Measurements from ENCODE around the gene ADAMTS9. TPM values are rescaled to one million over a fixed set of nuclear protein-coding genes. Genes with fewer than 3 reads are reported as not detected.

ADAMTS9 gene
- total and polyA plus RNA-seq, 2 experiments from 2014 or later = 60.5 to 168 TPM

DNA sequence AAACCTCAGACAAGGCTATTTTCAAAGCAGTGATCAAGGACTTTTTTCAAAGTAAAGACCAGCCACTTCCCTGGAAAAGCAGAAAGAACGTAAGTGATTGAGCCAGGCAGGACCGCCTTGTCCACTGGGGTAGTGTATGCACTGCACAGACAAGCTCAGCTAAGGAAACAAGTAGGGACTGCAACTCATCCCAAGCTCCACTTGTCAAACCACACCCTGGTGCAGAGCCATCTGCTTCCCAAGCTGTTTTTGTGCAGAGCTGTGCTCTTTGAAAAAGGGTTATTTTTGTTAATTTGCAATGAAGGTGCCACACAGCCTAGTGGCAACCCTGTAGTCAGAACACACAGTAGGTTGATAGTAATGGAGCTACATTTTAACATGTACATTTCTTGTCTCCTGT, 193.3 kb downstream of the ADAMTS9 start:
- H3K9me3 ChIP-seq (ENCODE audit: low read depth) = no peaks in the 10 kb centered on the region
- TF ChIP-seq, protein P1, sequence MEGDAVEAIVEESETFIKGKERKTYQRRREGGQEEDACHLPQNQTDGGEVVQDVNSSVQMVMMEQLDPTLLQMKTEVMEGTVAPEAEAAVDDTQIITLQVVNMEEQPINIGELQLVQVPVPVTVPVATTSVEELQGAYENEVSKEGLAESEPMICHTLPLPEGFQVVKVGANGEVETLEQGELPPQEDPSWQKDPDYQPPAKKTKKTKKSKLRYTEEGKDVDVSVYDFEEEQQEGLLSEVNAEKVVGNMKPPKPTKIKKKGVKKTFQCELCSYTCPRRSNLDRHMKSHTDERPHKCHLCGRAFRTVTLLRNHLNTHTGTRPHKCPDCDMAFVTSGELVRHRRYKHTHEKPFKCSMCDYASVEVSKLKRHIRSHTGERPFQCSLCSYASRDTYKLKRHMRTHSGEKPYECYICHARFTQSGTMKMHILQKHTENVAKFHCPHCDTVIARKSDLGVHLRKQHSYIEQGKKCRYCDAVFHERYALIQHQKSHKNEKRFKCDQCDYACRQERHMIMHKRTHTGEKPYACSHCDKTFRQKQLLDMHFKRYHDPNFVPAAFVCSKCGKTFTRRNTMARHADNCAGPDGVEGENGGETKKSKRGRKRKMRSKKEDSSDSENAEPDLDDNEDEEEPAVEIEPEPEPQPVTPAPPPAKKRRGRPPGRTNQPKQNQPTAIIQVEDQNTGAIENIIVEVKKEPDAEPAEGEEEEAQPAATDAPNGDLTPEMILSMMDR (IDR thresholded peaks at IDR 0.05; ENCODE audit: low read depth, low read length) = no peak
- H3K4me3 ChIP-seq = no peak overlapping the region
- no peak overlapping the region for H3K27ac ChIP-seq
- H3K27me3 ChIP-seq = no peaks in the 10 kb centered on the region
- H3K4me1 ChIP-seq (ENCODE audit: low read depth) = peaks cover 22% of the 10 kb centered on the region
- no peak for DNase-seq (ENCODE audit: low read depth in 1 of 2, low spot score in 1 of 2)
- no peaks in the 10 kb centered on the region for H3K36me3 ChIP-seq

DNA sequence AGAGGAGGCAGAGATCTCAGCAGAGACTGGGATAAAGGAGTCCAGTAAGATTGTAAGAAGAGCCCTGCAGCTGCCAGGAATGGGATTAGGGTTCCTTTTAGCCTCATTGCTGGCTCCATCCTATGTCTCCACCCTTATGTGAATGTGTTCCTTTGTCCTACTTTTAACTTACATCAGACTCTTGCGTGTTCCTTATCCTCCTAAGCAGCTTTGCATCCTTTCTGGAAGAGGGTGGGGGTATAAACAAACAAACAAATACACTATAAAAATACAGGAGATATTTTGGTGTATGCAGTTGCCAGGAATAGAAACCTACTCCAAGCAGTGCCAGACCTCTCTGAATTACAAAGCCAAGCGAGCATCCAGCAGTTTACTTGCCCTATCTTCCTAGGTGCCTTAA, 194.7 kb downstream of the ADAMTS9 start:
- no peak for DNase-seq (ENCODE audit: low read depth in 1 of 2, low spot score in 1 of 2)
- no peaks in the 10 kb centered on the region for H3K36me3 ChIP-seq
- no peaks in the 10 kb centered on the region for H3K9me3 ChIP-seq (ENCODE audit: low read depth)
- peaks cover 22% of the 10 kb centered on the region for H3K4me1 ChIP-seq (ENCODE audit: low read depth)
- H3K27ac ChIP-seq = no peak overlapping the region
- H3K4me3 ChIP-seq = no peak overlapping the region
- TF ChIP-seq, protein P1 (IDR thresholded peaks at IDR 0.05; ENCODE audit: low read depth, low read length) = no peak
- no peaks in the 10 kb centered on the region for H3K27me3 ChIP-seq

DNA sequence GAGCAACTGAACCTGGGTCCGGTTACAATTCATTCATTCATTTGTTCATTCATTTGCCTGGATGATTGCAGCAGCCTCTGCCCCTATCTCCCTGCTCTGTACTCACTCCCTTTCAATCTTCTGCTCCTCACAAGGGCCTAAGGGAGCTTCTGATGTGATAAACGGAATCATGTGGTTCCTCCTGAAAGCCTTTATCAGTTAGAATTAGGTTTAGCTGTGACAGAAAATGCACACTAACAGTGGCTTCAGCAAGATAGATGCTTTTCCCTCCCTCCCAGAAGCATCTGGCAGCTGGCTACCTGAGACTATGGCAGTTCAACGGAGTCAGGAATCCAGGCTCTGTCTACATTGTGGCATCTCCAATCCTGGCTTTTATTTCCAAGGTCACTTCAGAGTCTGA, 196.0 kb downstream of the ADAMTS9 start:
- Histone ChIP-seq H3K4me3 (no peak overlapping the region), H3K27me3 (no peaks in the 10 kb centered on the region), H3K4me1 (ENCODE audit: low read depth) (peaks cover 22% of the 10 kb centered on the region), H3K9me3 (ENCODE audit: low read depth) (no peaks in the 10 kb centered on the region), H3K36me3 (no peaks in the 10 kb centered on the region), H3K27ac (no peak overlapping the region)
- TF ChIP-seq, protein P1 (IDR thresholded peaks at IDR 0.05; ENCODE audit: low read depth, low read length) = no peak
- no peak for DNase-seq (ENCODE audit: low read depth in 1 of 2, low spot score in 1 of 2)

DNA sequence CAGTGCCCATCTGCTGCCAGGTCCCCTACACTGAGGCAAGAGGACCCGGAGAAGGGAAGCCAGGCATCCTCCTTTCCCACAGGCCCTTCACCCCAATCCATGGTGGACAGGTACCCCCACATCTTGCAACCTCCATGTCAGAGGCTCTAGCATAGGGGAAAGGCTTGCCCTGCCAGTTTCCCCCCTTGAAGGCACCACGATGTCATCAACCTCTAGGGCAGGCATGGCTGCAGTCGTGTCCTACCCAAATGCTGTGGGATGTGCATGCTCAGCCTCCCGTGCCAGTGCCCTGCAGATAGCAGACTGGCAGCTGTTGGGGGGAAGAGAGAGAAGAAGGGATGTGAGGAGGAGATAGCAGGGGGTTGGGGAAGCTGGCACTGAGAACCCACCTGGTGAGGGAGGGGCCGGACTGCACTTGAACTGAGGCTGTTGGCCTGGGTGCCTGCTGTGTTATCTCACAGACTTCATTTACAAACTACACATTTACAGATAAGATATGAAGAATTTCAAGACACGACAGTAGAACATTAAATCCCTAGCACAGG, 197.5 kb downstream of the ADAMTS9 start:
- no peak overlapping the region for H3K27ac ChIP-seq
- TF ChIP-seq, protein P1 (IDR thresholded peaks at IDR 0.05; ENCODE audit: low read depth, low read length) = no peak
- no peak for DNase-seq (ENCODE audit: low read depth in 1 of 2, low spot score in 1 of 2)
- no peak overlapping the region for H3K4me3 ChIP-seq
- H3K36me3 ChIP-seq = no peaks in the 10 kb centered on the region
- H3K9me3 ChIP-seq (ENCODE audit: low read depth) = no peaks in the 10 kb centered on the region
- H3K27me3 ChIP-seq = no peaks in the 10 kb centered on the region
- peaks cover 22% of the 10 kb centered on the region for H3K4me1 ChIP-seq (ENCODE audit: low read depth)

DNA sequence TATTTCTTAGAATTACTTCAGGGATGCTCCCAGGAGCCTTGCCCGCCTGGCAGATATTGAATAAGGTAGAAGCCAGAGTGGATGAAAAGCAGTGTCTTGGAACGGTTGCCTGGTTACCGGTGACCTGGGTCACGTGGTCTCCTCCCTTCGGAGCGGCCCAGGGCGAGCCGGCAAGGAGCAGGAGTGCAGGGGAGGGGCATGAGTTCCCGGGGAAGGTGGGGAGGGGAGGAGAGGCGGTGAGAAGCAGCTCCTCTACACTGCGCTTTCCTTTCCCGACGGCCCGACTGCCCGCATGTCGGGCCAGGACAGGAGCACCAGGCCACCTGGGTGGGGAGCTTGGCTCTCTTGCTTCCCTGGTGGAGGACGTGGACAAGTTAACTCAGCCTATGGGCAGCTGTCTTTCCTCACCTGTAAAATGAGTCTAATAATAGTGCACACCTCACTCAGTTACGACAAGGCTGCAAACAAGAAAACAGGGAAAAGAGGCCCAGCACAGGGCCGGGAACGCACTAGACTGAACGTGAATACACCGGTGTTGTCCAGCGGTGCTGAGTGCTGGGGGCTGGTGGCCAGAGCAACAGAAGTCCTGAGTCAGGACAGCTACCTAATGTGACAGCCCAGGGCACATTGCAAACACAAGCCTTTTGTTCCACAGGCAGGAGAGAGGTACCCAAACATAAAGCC, 198.3 kb downstream of the ADAMTS9 start:
- Histone ChIP-seq H3K9me3 (ENCODE audit: low read depth) (no peaks in the 10 kb centered on the region), H3K27ac (peak overlapping the region; percentile 66), H3K36me3 (no peaks in the 10 kb centered on the region), H3K4me1 (ENCODE audit: low read depth) (peaks cover 22% of the 10 kb centered on the region), H3K4me3 (no peak overlapping the region), H3K27me3 (no peaks in the 10 kb centered on the region)
- DNase-seq (ENCODE audit: low read depth in 1 of 2, low spot score in 1 of 2) = peak; percentile 45 to 91
- TF ChIP-seq, protein P1 (IDR thresholded peaks at IDR 0.05; ENCODE audit: low read depth, low read length) = no peak

Measured in cardiac muscle cell (in vitro differentiated cells and primary cell).